Stimulated activated CD8-positive, alpha-beta memory T cell treated with anti-CD3 and anti-CD28 coated beads, Interleukin-15, amount 100 ng/mL, for 1 hour (primary cell): ENCODE measurements around the gene RCSD1.
"Not testable (repeated sequence)": the region's sequence is repeated elsewhere in the genome, so short reads cannot be mapped to it uniquely, and the experiment has no call there.

Experiments
- DNase-seq: peaks from one replicate; pipeline ENCODE4 v3.0.0-alpha.2; 2020; ENCODE audit warnings: low read depth

RCSD1 gene, protein sequence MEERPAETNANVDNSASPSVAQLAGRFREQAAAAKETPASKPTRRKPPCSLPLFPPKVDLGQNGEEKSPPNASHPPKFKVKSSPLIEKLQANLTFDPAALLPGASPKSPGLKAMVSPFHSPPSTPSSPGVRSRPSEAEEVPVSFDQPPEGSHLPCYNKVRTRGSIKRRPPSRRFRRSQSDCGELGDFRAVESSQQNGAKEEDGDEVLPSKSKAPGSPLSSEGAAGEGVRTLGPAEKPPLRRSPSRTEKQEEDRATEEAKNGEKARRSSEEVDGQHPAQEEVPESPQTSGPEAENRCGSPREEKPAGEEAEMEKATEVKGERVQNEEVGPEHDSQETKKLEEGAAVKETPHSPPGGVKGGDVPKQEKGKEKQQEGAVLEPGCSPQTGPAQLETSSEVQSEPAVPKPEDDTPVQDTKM

GRCh38 chr1:167629681-167630567 lies at the start of gene RCSD1:
Gene RCSD1 (plus strand): TSS chr1:167630232. CDS start chr1:167630424, 192 bp downstream.
- no peak for DNase-seq

DNA sequence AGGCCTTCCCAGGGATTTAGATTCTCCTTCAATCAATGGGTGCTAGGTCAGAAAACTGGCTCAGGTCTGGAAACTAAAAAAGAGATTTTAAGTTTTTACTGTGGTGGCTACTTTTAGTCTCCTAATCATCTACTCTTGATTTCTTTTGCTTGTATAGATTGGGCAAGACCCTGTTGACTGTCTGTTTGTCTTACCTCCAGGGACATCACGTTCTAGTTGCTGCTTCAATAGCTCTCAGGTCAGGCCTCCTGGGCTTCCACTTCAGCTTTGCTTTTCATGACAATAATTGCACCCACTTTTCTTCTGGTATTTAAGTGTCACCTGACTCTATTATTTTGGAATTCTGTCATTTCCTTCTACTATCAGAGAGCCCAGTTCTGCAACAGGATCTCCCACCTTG lies 48.0 kb upstream of the RCSD1 start:
- no peak for DNase-seq

DNA sequence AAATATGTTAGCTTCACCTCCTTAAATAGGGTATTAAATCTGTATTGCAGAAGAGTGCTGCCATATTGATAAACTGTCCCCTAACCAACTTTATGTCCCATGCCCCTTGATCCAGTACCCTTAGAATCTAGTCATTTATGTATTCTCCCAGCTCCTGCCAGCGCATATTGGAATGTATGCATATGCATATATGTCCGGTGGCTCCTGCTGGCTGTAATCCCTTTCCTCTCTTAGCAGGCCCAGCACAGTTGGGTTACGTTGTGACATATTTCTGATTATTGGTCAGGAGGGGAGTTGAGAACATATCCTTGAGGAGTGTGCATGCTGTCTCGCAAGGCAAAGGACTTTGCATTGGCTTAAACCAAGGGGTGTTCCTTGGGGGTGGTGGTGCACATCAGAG lies 47.3 kb upstream of the RCSD1 start:
- no peak for DNase-seq

GRCh38 chr1:167584581-167584980 lies 45.5 kb upstream of the RCSD1 start:
- DNase-seq: no peak

DNA sequence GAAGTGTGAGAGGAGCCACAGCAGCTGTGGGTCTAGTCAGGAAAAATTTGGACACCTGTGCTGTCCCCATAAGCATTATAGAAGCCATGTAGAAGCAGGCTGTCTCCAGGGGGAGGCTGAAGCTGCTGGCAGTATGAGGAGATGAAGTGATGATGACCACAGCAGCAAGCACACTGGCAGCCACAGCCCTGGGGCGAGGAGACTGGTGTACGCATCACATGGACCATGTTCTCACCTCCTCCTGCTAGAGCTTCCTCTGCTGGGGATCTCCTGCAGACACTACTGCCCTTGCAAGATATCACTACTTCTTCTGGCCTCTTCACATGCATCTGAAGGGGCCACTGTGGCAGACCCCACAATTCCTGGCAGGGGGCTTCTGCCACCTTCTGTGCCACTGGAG lies 42.7 kb upstream of the RCSD1 start:
- DNase-seq: no peak

DNA sequence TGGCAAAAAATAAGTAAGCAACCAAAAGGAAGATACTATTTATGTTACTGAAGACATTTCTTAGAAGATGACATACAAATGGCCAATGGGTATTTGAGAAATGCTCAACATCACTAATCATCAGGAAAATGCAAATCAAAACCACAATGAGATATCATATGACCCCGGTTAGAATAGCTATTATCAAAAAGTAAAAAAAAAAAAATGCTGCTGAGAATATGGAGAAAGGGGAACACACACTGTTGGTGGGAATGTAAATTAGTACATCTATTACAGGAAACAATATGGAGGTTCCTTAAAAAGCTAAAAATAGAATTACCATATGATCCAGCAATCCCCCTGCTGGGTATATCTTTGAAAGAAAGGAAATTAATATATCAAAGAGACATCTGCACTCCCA lies 42.2 kb upstream of the RCSD1 start:
- DNase-seq: no peak

- DNase-seq: no peak
These were observed 41.7 kb upstream of the RCSD1 start for GRCh38 chr1:167588361-167588760.

- no peak for DNase-seq
These were observed 37.6 kb upstream of the RCSD1 start for GRCh38 chr1:167592475-167592874.

DNA sequence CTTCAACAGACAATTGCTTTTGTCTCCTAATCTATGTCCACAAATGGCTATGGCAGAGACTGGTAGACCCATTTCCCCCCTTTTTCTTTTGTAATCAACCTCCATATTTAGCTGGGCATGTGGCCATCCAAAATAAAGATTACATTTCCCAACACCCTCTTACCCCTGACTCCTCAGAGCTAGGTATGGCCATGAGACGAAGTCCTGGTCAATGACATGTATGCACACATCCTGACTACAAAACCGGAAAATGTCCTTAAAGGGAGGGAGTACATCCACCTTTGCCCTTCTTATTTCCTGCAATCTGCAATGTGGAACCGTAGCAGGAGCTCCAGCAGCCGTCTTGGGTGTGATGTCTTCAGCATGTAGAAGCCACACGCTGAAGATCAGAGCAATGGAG lies 36.2 kb upstream of the RCSD1 start:
- no peak for DNase-seq

DNA sequence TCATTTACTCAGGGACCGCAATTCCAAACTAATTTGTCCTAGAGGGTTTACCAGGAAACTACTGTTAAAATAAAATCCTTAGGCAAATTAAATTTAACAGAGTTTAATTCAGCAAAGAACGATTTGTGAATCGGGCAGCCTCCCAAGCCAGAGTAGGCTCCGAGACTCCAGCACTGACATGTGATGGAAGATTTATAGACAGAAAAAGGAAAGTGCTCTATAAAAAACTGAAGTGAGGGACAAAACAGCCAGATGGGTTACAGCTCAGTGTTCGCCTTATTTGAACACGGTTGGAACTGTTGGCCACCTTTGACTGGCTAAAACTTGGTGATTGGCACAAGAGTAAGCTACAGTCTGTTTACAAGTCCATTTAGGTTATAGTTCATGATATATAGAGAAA lies 35.2 kb upstream of the RCSD1 start:
- no peak for DNase-seq

DNA sequence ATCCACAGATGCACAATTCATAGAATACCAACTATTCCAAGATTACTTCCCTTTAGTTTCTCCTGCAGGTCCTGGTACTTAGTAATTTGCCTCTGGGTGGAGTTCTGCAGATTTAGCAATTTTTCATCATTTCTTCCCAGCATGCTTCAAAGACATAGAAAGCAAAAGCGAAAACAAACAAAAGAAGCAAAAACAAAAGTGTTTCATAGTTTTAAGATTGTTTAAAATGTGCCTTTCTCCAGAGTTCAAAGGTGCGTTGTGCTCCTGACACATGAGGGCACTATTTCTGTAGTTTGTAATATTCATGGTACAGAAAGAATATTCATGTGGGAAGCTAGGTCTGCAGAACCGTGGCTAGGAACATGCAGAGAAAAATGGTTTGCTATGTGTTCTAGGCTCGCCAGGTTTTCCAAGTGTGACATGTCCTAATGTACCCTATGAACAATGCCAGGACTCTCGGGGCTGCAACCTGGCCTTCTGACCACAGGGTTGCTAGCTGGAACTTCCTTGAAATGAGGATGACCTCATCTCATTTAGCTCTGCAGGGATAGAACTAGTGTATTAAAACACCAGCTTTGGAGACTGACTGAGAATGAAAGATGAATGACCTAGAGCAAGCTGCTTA lies 30.0 kb upstream of the RCSD1 start:
- DNase-seq: no peak

- no peak for DNase-seq
These were observed 28.3 kb upstream of the RCSD1 start for GRCh38 chr1:167601442-167602383.

- DNase-seq: no peak
These were observed 27.2 kb upstream of the RCSD1 start for GRCh38 chr1:167602840-167603239.

DNA sequence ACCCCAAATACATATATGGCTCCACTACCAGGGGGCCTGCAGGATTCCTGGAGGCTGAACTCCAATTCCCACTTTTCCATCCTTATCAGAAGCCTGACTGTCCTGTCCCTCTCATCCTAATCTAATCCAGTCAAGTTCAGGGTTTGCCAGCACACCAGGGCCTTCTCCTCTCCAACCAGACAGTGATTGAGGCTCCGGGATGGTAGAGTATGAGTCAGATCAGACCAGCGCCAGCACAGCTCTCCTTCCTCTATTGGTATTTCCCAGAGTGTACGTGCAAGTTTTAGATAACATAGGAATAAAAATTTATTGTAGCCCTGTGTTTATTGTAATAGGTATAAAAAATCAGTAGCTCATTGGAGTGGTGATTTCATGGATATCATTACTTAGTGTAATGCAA lies 24.5 kb upstream of the RCSD1 start:
- DNase-seq: no peak

- no peak for DNase-seq
These were observed 18.0 kb upstream of the RCSD1 start for GRCh38 chr1:167611983-167612382.

DNA sequence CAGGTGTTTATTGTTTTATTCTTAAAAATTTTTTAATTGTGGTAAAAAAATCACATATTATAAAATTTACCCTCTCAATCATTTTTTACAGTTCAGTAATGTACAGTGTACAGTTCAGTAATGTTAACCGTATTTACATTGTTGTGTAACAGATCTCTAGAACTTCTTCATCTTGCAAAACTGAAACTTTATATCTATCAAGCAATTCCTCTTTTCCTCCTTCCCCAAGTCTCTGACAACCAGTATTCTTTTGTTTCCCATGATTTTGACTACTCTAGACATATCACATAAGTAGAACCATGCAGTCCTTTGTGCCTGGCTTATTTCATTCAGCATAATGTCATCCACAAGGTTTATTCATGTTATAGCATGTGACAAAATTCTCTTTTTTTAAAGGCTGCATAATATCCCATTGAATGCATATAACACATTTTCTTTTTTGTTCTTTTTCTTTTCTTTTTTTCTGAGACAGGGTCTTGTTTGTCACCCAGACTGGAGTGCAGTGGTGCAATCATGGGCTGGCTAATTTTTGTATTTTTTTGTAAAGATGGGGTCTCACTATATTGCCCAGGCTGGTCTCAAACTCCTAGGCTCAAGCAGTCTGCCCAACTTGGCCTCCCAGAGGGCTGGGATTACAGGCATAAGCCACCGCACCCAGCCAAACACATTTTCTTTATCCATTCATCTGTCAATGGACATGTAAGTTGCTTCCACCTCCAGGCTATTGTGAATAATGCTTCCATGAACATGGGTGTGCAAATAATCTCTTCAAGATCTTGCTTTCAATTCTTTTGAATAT lies 17.2 kb upstream of the RCSD1 start:
- no peak for DNase-seq

- not testable (repeated sequence) for DNase-seq
These were observed 16.0 kb upstream of the RCSD1 start for GRCh38 chr1:167613984-167614383.

DNA sequence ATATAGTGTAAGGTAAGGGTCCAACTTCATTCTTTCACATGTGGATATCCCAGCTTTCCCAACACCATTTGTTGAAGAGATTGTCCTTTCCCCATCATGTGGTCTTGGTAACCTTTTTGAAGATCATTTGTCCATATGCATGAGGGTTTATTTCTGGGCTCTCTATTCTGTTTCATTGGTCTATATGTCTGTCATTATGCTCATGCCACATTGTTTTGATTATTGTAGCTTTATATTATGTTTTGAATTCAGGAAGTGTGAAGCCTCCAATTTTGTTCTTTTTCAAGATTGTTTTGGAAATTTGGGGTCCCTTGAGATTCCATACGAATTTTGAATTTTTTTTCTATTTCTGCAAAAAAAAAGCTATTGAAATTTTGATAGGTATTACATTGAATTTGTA lies 15.2 kb upstream of the RCSD1 start:
- no peak for DNase-seq

GRCh38 chr1:167616521-167616920 lies 13.5 kb upstream of the RCSD1 start:
- DNase-seq: no peak
